ENCODE data around the gene CELSR1.
"Not testable (repeated sequence)": the region's sequence is repeated elsewhere in the genome, so short reads cannot be mapped to it uniquely, and the experiment has no call there.

CELSR1 gene

GRCh38 chr22:46515208-46516111 is 22.0 kb downstream of the CELSR1 start:
- DNase-seq, result peak in 1 of 56 donors; percentile 6

GRCh38 chr22:46514592-46515207 is 22.7 kb downstream of the CELSR1 start:
- DNase-seq, result no peak

GRCh38 chr22:46513908-46514550 is 23.4 kb downstream of the CELSR1 start:
- DNase-seq, result no peak

GRCh38 chr22:46512683-46513082 is 24.7 kb downstream of the CELSR1 start:
- no peak for DNase-seq

- DNase-seq, result no peak
Measured at GRCh38 chr22:46512039-46512370, 25.4 kb downstream of the CELSR1 start.

- no peak for DNase-seq
Measured at GRCh38 chr22:46511151-46512038, 26.0 kb downstream of the CELSR1 start.

- DNase-seq, result no peak
Measured at GRCh38 chr22:46509416-46510089, 27.9 kb downstream of the CELSR1 start.

GRCh38 chr22:46508491-46508999 is 28.9 kb downstream of the CELSR1 start:
- DNase-seq, result peak in 1 of 56 donors; percentile 13

- DNase-seq, result peak in 1 of 56 donors; percentile 11
Measured at GRCh38 chr22:46507451-46508425, 29.7 kb downstream of the CELSR1 start.

GRCh38 chr22:46504584-46504983 is 32.8 kb downstream of the CELSR1 start:
- DNase-seq, result no peak

- no peak for DNase-seq
Measured at GRCh38 chr22:46502440-46503175, 34.8 kb downstream of the CELSR1 start.

GRCh38 chr22:46501701-46502100 is 35.7 kb downstream of the CELSR1 start:
- DNase-seq, result peak in 6 of 56 donors; percentile 6 to 44 (median 14)

GRCh38 chr22:46501265-46501664 is 36.2 kb downstream of the CELSR1 start:
- not testable (repeated sequence) for DNase-seq

GRCh38 chr22:46500201-46500600 is 37.2 kb downstream of the CELSR1 start:
- DNase-seq, result peak in 25 of 56 donors; percentile 3 to 57 (median 20)

GRCh38 chr22:46499805-46500189 is 37.6 kb downstream of the CELSR1 start:
- no peak for DNase-seq

- DNase-seq, result no peak
Measured at GRCh38 chr22:46491946-46492345, 45.5 kb downstream of the CELSR1 start.

GRCh38 chr22:46490538-46490937 is 46.9 kb downstream of the CELSR1 start:
- no peak for DNase-seq

- no peak for DNase-seq
Measured at GRCh38 chr22:46486996-46487717, 50.3 kb downstream of the CELSR1 start.
